Measurements from ENCODE around the gene WDR59. TPM values are rescaled to one million over a fixed set of nuclear protein-coding genes. Genes with fewer than 3 reads are reported as not detected.

The WDR59 gene
- total and polyA plus RNA-seq, 2 of the 4 experiments (the other 2 are of a cell fraction) = 29.4 to 44.6 TPM

- no peak for ATAC-seq (ENCODE audit: low read depth)
- dilution Hi-C loops (cut with HindIII; ENCODE audit: low sequenced_read_pairs, unreplicated experiment) = no loop called here
- Histone ChIP-seq H4K8ac (ENCODE audit: low read depth in 2 of 2, low read length in 2 of 2) (no peak overlapping the region), H3K14ac (replicated peaks; ENCODE audit: low read depth, low read length) (no peak overlapping the region), H3K27ac (ENCODE audit: insufficient read depth, low read length) (no peak overlapping the region), H3K56ac (ENCODE audit: extremely low read depth, insufficient read depth, low read length) (no peak overlapping the region), H2AK5ac (ENCODE audit: low read depth, low read length) (no peak overlapping the region), H3K4me1 (ENCODE audit: control insufficient read depth, insufficient read depth, low read length) (no peaks in the 10 kb centered on the region), H3K9me3 (ENCODE audit: control insufficient read depth, insufficient read depth, low read length) (peaks cover 2% of the 10 kb centered on the region; the same call in 1 of the 2 replicates), H2BK5ac (ENCODE audit: low read depth, low read length, poor library complexity, severe bottlenecking) (no peak overlapping the region), H2AK9ac (replicated peaks; ENCODE audit: low read depth, low read length, poor library complexity) (no peak overlapping the region), H2BK120ac (ENCODE audit: low read depth, low read length) (no peak overlapping the region), H3K4me2 (ENCODE audit: low read depth, low read length) (no peak overlapping the region), H3K4ac (ENCODE audit: low read depth, low read length) (no peak overlapping the region), H2AFZ (replicated peaks; ENCODE audit: low read length, poor library complexity) (no peak overlapping the region), H3K4me3 (ENCODE audit: insufficient read depth, low read depth, low read length) (no peak overlapping the region), H4K91ac (ENCODE audit: insufficient read depth, low read depth, low read length) (no peak overlapping the region), H3K18ac (ENCODE audit: low read depth, low read length) (no peak overlapping the region), H3K36me3 (ENCODE audit: control insufficient read depth, insufficient read depth, low read length) (no peaks in the 10 kb centered on the region), H4K5ac (ENCODE audit: low read depth, low read length) (no peak overlapping the region), H3K9ac (ENCODE audit: low read depth, low read length) (no peak overlapping the region), H3K9me1 (ENCODE audit: insufficient read depth, low read length) (no peaks in the 10 kb centered on the region), H3K79me1 (ENCODE audit: low read depth in 1 of 2, low read length in 2 of 2) (no peaks in the 10 kb centered on the region), H2BK20ac (ENCODE audit: low read depth, low read length) (no peak overlapping the region), H3K27me3 (ENCODE audit: control insufficient read depth, insufficient read depth, low read length) (peaks cover 10% of the 10 kb centered on the region), H3K23ac (ENCODE audit: low read depth, low read length) (no peak overlapping the region), H2BK15ac (ENCODE audit: low read depth, low read length) (no peak overlapping the region), H4K20me1 (ENCODE audit: insufficient read depth, low read length) (no peaks in the 10 kb centered on the region)
- ChIA-PET CTCF (no interaction called here), POLR2A (ENCODE audit: unreplicated experiment) (no interaction called here)
- peak; percentile 40; the same call in 1 of the 2 replicates for TF ChIP-seq CEBPB (IDR thresholded peaks at IDR 0.05; ENCODE audit: low read depth, low read length)
- TF ChIP-seq CHD1 (IDR thresholded peaks at IDR 0.05; ENCODE audit: low read depth, low read length) = no peak
- no peak for TF ChIP-seq RAD21 (IDR thresholded peaks at IDR 0.05; ENCODE audit: low read length)
- no peak for TF ChIP-seq MXI1 (IDR thresholded peaks at IDR 0.05; ENCODE audit: borderline replicate concordance, low read depth, low read length)
- BruUV-seq (replicated peaks) = no TSS peak
- in situ Hi-C loops (cut with MboI; ENCODE audit: low sequenced_read_pairs) = no loop called here
- no peak for DNase-seq
- no CpG with 5 or more reads among the region's 5 CpGs for WGBS, 2 experiments (ENCODE audit: extremely low coverage in 2 of 2, insufficient read length in 1 of 2)
- intact Hi-C loops (cut with micrococcal nuclease) = no loop called here
These were observed 155.3 kb downstream of the WDR59 start for GRCh38 chr16:74829637-74830036.

All from IMR-90 (cell line).